IPS DF 4.7 (cell line): ENCODE data around the gene SLC12A6.
A peak's percentile ranks its signal among the peaks of the same experiment; 100 is the strongest.

ENCODE experiments used
- DNase-seq: peaks from one replicate; pipeline ENCODE4 v3.0.0-alpha.2; 2013; ENCODE audit warnings: low spot score; ENCODE audit errors: extremely low read depth

Gene SLC12A6

GRCh38 chr15:34262362-34262761 lies 75.2 kb downstream of the SLC12A6 start:
- no peak for DNase-seq

GRCh38 chr15:34259566-34259965 lies 78.0 kb downstream of the SLC12A6 start:
- no peak for DNase-seq

GRCh38 chr15:34258151-34258550 lies 79.4 kb downstream of the SLC12A6 start:
- no peak for DNase-seq

- no peak for DNase-seq
These were observed 85.0 kb downstream of the SLC12A6 start for GRCh38 chr15:34252545-34252944.

GRCh38 chr15:34248190-34248589 lies 89.4 kb downstream of the SLC12A6 start:
- DNase-seq, result no peak

GRCh38 chr15:34246276-34246976 lies 91.2 kb downstream of the SLC12A6 start:
- DNase-seq, result no peak

GRCh38 chr15:34243226-34243625 lies 94.4 kb downstream of the SLC12A6 start:
- no peak for DNase-seq

- no peak for DNase-seq
These were observed 95.3 kb downstream of the SLC12A6 start for GRCh38 chr15:34242331-34242710.

GRCh38 chr15:34241376-34242330 lies 95.9 kb downstream of the SLC12A6 start:
- DNase-seq, result no peak

- no peak for DNase-seq
These were observed 97.0 kb downstream of the SLC12A6 start for GRCh38 chr15:34240537-34240936.

- no peak for DNase-seq
These were observed 98.3 kb downstream of the SLC12A6 start for GRCh38 chr15:34239151-34239808.

- DNase-seq, result no peak
These were observed 104.0 kb downstream of the SLC12A6 start for GRCh38 chr15:34233614-34234013.

GRCh38 chr15:34223904-34224596 lies 113.5 kb downstream of the SLC12A6 start:
- no peak for DNase-seq

- no peak for DNase-seq
These were observed 119.9 kb downstream of the SLC12A6 start for GRCh38 chr15:34217587-34218225.

- DNase-seq, result no peak
These were observed 120.9 kb downstream of the SLC12A6 start for GRCh38 chr15:34216527-34217270.

GRCh38 chr15:34214135-34214534 lies 123.4 kb downstream of the SLC12A6 start:
- peak; percentile 64 for DNase-seq

- no peak for DNase-seq
These were observed 123.9 kb downstream of the SLC12A6 start for GRCh38 chr15:34213690-34214089.

GRCh38 chr15:34209421-34210282 lies 127.9 kb downstream of the SLC12A6 start, which contains the start of gene KATNBL1:
Gene KATNBL1 (minus strand): TSS chr15:34210096. CDS start chr15:34163676, 46,420 bp downstream.
- peak; percentile 90 for DNase-seq

GRCh38 chr15:34206011-34206410 lies 131.6 kb downstream of the SLC12A6 start:
- DNase-seq, result no peak
